IPS-18c (cell line): ENCODE data around the gene SH3RF3.

Experiments
- H3K4me3 ChIP-seq: 2 replicates; pipeline ENCODE4 v1.7.0; 2013; ENCODE audit warnings: low read depth, mild to moderate bottlenecking, low read length, moderate library complexity; ENCODE audit not compliant: insufficient read depth
- H3K9me3 ChIP-seq: one replicate; pipeline ENCODE4 v1.6.1; 2013; ENCODE audit warnings: mild to moderate bottlenecking, low read length, moderate library complexity; ENCODE audit not compliant: control insufficient read depth, insufficient read depth

SH3RF3 gene

GRCh38 chr2:109406301-109406700, 277.3 kb downstream of the SH3RF3 start:
- no peak overlapping the region for H3K4me3 ChIP-seq

DNA sequence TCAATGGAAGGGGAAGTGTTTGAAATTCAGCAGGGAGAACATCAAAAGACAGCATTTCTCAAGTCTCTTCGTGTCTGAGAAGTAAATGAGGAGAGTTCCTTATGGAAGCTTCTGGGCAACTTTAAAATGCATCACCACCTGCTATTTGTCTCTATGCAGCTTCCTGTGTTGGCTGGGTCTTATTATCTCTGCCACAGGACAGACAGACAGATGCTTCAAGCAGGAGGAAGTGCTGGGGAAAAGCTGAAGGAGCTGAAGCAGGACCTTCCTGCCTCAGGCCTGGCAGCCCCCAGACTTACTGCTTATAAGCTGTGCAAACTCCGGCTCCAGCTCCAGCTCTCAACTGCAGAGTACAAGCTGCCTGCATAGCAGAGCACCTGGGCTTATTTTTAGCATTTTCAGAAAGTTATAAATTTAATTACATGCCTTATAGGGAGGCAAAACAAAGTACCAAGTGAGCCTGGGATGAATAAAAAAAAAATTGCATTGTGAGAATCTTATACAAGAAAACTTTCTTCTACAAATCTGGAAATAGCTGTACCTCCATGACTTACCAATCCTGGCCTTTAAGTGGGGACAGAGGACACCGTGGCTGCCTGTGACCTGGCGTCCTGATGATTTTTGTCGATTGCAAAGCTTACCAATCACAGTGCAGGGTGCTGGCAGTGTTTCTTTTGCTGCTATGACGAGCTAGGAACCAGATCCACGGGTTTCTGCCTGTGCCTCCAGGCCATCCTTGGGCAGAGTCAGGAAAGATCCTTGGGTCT, 278.5 kb downstream of the SH3RF3 start:
- no peaks in the 10 kb centered on the region for H3K9me3 ChIP-seq
- H3K4me3 ChIP-seq = no peak overlapping the region

More at GRCh38 chr2:109406301-109406700, 277.3 kb downstream of the SH3RF3 start:
- H3K9me3 ChIP-seq = no peaks in the 10 kb centered on the region

DNA sequence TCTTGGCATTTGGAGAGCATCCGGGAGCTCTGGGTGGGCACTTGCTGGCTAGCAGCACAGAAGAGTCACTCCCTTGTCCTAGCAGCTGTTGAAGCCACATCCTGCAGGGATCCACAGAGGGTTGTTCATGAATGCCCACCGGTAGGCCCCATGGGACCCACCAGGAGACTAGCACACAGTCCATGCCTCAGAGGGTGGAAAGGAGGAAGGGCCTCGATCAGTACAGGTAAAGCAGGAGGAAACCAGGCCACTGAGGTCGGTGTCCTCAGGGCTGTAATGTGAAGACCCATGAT, 279.0 kb downstream of the SH3RF3 start:
- no peaks in the 10 kb centered on the region for H3K9me3 ChIP-seq
- H3K4me3 ChIP-seq = no peak overlapping the region

GRCh38 chr2:109409321-109410038, 280.5 kb downstream of the SH3RF3 start:
- H3K9me3 ChIP-seq = no peaks in the 10 kb centered on the region
- H3K4me3 ChIP-seq = no peak overlapping the region

GRCh38 chr2:109410039-109410815, 281.2 kb downstream of the SH3RF3 start:
- H3K4me3 ChIP-seq = no peak overlapping the region
- H3K9me3 ChIP-seq = no peaks in the 10 kb centered on the region

DNA sequence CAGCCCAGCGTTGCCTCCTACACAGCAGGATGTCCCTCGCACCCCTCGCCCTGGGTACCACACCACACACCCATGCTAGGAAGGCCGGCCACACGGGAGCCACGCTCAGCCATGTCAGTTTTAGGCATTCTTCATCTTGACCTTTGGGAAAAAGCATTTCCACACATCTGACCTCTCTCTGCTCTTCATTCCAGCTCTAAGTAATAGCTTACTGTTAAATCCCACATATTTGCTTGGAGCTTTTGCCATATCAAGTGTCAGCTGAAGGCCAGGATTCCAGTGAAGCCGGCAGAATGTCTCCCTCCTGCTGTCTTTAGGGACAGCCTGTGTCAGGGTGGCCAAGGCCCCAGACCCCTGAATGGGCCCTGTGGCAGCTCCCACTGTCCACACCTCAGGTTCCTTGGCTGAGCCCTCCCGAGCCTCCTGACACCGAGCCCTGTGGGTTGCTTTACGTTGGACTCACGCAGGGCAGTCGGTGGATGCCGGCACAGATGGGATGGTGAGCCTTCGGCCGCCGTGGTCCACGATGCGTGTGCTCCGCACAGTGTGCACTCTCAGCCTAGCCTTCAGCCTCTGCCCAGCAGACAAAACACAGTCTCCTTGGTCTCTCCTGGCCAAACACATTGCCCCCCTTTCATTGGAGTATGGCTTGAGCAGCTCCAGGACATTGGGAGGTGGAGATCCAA, 282.8 kb downstream of the SH3RF3 start:
- no peak overlapping the region for H3K4me3 ChIP-seq
- no peaks in the 10 kb centered on the region for H3K9me3 ChIP-seq

- Histone ChIP-seq H3K4me3 (no peak overlapping the region), H3K9me3 (no peaks in the 10 kb centered on the region)
Observed at GRCh38 chr2:109415581-109416013, 286.6 kb downstream of the SH3RF3 start.

- no peak overlapping the region for H3K4me3 ChIP-seq
- no peaks in the 10 kb centered on the region for H3K9me3 ChIP-seq
Observed at GRCh38 chr2:109417701-109418335, 288.8 kb downstream of the SH3RF3 start.

DNA sequence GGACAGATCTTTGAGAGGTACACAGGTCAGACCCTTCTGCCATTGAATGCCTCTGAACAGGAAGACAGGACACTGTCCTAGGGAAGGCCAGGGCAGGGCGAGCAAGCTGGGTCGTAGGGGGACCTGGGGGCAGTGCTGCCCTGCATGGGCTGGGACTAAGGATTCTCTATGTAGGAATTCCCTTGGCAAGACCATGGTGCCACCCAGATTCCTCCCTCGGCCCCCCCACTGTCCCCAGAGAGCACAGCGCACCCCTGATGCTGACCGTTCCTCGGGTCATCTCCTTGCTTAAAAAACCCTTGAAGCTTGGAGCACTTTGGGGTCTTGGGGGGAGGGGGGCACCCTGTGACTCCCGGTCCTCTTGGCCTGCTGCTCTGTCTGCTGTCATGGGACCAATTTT, 289.7 kb downstream of the SH3RF3 start:
- H3K9me3 ChIP-seq = no peaks in the 10 kb centered on the region

GRCh38 chr2:109419171-109419756, 290.3 kb downstream of the SH3RF3 start:
- Histone ChIP-seq H3K9me3 (no peaks in the 10 kb centered on the region), H3K4me3 (no peak overlapping the region)

More for the DNA sequence above, 289.7 kb downstream of the SH3RF3 start:
- H3K4me3 ChIP-seq = no peak overlapping the region

DNA sequence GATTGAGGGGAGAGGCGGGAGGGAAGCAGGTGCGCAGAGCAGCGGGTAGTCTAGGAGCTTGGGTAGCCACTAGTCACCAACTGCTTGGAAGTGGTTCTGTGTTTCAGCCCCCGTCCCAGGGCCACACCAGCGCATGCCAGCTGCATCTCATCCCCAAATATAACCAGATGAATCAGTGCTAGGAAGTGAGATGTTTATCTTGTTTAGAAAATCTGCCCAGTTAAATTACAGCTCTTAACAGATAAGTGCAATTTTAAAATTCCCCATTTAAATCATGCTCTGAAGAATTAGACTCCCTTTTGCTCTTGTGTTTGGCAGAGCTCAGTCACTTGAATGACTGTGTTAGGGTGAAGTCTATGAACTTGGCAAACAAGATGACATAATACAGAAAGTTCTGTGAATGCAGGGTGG, 291.0 kb downstream of the SH3RF3 start:
- H3K9me3 ChIP-seq = no peaks in the 10 kb centered on the region
- H3K4me3 ChIP-seq = no peak overlapping the region

GRCh38 chr2:109421101-109421500, 292.1 kb downstream of the SH3RF3 start:
- no peaks in the 10 kb centered on the region for H3K9me3 ChIP-seq
- no peak overlapping the region for H3K4me3 ChIP-seq

- no peaks in the 10 kb centered on the region for H3K9me3 ChIP-seq
Observed at GRCh38 chr2:109421642-109422041, 292.6 kb downstream of the SH3RF3 start.

GRCh38 chr2:109422071-109422757, 293.2 kb downstream of the SH3RF3 start:
- H3K9me3 ChIP-seq = no peaks in the 10 kb centered on the region
- H3K4me3 ChIP-seq = no peak overlapping the region

More at GRCh38 chr2:109421642-109422041, 292.6 kb downstream of the SH3RF3 start:
- no peak overlapping the region for H3K4me3 ChIP-seq

DNA sequence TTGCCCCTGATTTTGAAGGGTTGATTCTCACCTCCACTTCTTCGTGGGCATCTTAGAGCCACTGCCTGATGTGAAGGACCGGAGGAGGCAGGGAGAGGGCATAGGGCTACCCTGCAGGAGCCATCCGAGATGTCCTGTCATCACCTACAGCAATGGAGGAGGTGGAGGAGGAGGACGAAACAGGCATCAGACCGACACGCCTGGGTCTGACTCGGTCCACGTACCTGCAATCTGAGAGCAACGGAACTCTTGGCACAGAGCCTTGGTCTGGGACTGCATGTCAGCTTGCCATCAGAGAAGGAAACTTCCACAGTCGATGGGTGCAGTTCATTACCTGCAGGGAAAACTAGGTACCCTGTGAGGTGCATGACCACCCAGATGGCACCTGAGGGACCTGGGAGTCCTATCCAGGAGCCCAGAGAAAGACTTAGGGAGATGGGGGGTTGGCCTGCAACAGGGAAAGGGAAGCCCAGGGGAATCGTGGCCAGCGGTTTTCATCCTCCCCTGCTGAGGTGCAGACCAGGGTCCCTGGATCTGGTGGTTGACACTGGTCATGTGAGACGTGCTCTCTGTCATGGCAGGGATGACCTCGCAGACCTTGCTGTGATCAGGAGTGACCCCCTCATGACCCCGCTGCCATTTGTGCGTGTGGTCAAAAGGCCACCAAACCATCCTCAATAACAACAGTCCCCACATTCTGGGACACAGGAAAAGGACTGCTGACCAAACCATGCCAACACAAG, 293.9 kb downstream of the SH3RF3 start:
- H3K4me3 ChIP-seq = no peak overlapping the region

More for the DNA sequence above, 293.9 kb downstream of the SH3RF3 start:
- H3K9me3 ChIP-seq = no peaks in the 10 kb centered on the region
